Liver (tissue), 9 donors: ENCODE results near the gene EBF4. TPM values are rescaled to one million over a fixed set of nuclear protein-coding genes. Genes with fewer than 3 reads are reported as not detected.
A peak's percentile ranks its signal among the peaks of the same experiment; 100 is the strongest.
"Not testable (repeated sequence)": the region's sequence is repeated elsewhere in the genome, so short reads cannot be mapped to it uniquely, and the experiment has no call there.

Experiments
- DNase-seq: peaks from one replicate; pipeline ENCODE4 v3.0.0-alpha.2; 2017; ENCODE audit warnings: low spot score
- H3K27ac ChIP-seq, 2 donors: one replicate each; pipeline ENCODE4 v1.7.0; 2013; ENCODE audit warnings: inconsistent platforms in 2 of 2, low read length in 2 of 2, control low read depth in 1 of 2, low read depth in 1 of 2, mild to moderate bottlenecking in 1 of 2
- H3K27me3 ChIP-seq, 4 donors: one replicate each; pipeline versions ENCODE4 v1.6.1 to v1.7.0; 2013; ENCODE audit warnings: low read length in 3 of 4, inconsistent platforms in 1 of 4, mild to moderate bottlenecking in 1 of 4, moderate library complexity in 1 of 4; ENCODE audit not compliant: control insufficient read depth in 4 of 4, insufficient read depth in 4 of 4
- H3K36me3 ChIP-seq, 4 donors: one replicate each; pipeline versions ENCODE4 v1.6.1 to v1.7.0; 2013; ENCODE audit warnings: low read length in 3 of 4, mild to moderate bottlenecking in 3 of 4, low read depth in 1 of 4, moderate library complexity in 1 of 4; ENCODE audit not compliant: control insufficient read depth in 4 of 4, insufficient read depth in 3 of 4
- H3K4me1 ChIP-seq, 4 donors: one replicate each; pipeline versions ENCODE4 v1.6.1 to v1.7.0; 2013; ENCODE audit warnings: low read length in 3 of 4, mild to moderate bottlenecking in 3 of 4, moderate library complexity in 1 of 4; ENCODE audit not compliant: control insufficient read depth in 4 of 4, insufficient read depth in 4 of 4
- H3K4me3 ChIP-seq, 3 donors: one replicate each; pipeline versions ENCODE4 v1.6.1 to v1.7.0; 2013; ENCODE audit warnings: low read length in 3 of 3, control low read depth in 1 of 3, low read depth in 1 of 3, mild to moderate bottlenecking in 1 of 3
- H3K9ac ChIP-seq, 2 donors: one replicate each; pipeline ENCODE4 v1.7.0; 2013; ENCODE audit warnings: low read length in 2 of 2, mild to moderate bottlenecking in 2 of 2, moderate library complexity in 2 of 2, control low read depth in 1 of 2, low read depth in 1 of 2
- H3K9me3 ChIP-seq, 4 donors: one replicate each; pipeline versions ENCODE4 v1.6.1 to v1.7.0; 2013; ENCODE audit warnings: low read length in 3 of 4; ENCODE audit not compliant: control insufficient read depth in 4 of 4
- CTCF ChIP-seq: fragments of 150-350 bp; IDR thresholded peaks from 2 replicates; pipeline ENCODE4 v1.5.1; 2017; ENCODE audit warnings: improper control_type of control experiment, low read depth, low read length; ENCODE audit not compliant: missing input control
- EGR1 ChIP-seq, 2 donors: IDR thresholded peaks; 2 replicates each; pipeline ENCODE4 v1.6.1; 2016 to 2018; ENCODE audit warnings: antibody characterized with exemption in 2 of 2, low read depth in 2 of 2
- FOXA1 ChIP-seq: IDR thresholded peaks from 2 replicates; pipeline ENCODE4 v1.6.1; 2016; ENCODE audit warnings: antibody characterized with exemption
- FOXA2 ChIP-seq: IDR thresholded peaks from 2 replicates; pipeline ENCODE4 v1.6.1; 2016; ENCODE audit warnings: antibody characterized with exemption
- GABPA ChIP-seq, 2 donors: IDR thresholded peaks in 1 of 2; conservative IDR thresholded peaks in 1 of 2; 2 replicates each; pipeline ENCODE4 v1.6.1; 2016; ENCODE audit warnings: antibody characterized with exemption in 2 of 2, mild to moderate bottlenecking in 1 of 2, moderate library complexity in 1 of 2
- HNF4A ChIP-seq, 2 donors: conservative IDR thresholded peaks; 2 replicates each; pipeline ENCODE4 v1.6.1; 2016; ENCODE audit warnings: antibody characterized with exemption in 2 of 2, mild to moderate bottlenecking in 2 of 2
- HNF4G ChIP-seq: IDR thresholded peaks from 2 replicates; pipeline ENCODE4 v1.6.1; 2016; ENCODE audit warnings: antibody characterized with exemption
- JUND ChIP-seq, 2 donors: IDR thresholded peaks; 2 replicates each; pipeline ENCODE4 v1.6.1; 2016; ENCODE audit warnings: antibody characterized with exemption in 2 of 2
- RAD21 ChIP-seq, 2 donors: IDR thresholded peaks; 2 replicates each; pipeline ENCODE4 v1.6.1; 2016; ENCODE audit warnings: antibody characterized with exemption in 2 of 2, mild to moderate bottlenecking in 2 of 2
- SP1 ChIP-seq: IDR thresholded peaks from 2 replicates; pipeline ENCODE4 v1.6.1; 2018; ENCODE audit warnings: antibody characterized with exemption, mild to moderate bottlenecking
- YY1 ChIP-seq: IDR thresholded peaks from 2 replicates; pipeline ENCODE4 v1.6.1; 2016; ENCODE audit warnings: antibody characterized with exemption, mild to moderate bottlenecking
- WGBS: extraction: QIAGEN DNeasy Blood & Tissue Kit; methylation state at CpG from one replicate; pipeline ENCODE4 v1.1.7; 2013; 5-methylcytosine and 5-hydroxymethylcytosine counted together
- polyA plus RNA-seq, 2 donors: library from polyadenylated mRNA; stranded (reverse) in 1 of 2; unstranded in 1 of 2; fragments of 200-250 nt in 1 of 2; fragments of >200 nt in 1 of 2; fragmentation: Nextera tagmentation in 1 of 2; extraction: Ambion mirVana in 1 of 2; gene quantifications; one replicate each; pipeline versions ENCODE4 v1.2.1 to v1.2.3, GENCODE V29; 2013 to 2015
- total RNA-seq, 2 donors: library from RNA; depleted of rRNA; stranded (reverse); fragments of >200 nt; gene quantifications; one replicate each; pipeline ENCODE4 v1.2.3, GENCODE V29; 2014
- TF ChIP-seq, protein P1 (sequence below): IDR thresholded peaks from 2 replicates; pipeline ENCODE4 v1.6.1; 2016; ENCODE audit warnings: antibody characterized with exemption, mild to moderate bottlenecking
- TF ChIP-seq, protein P2 (sequence below): IDR thresholded peaks from 2 replicates; pipeline ENCODE4 v1.6.1; 2016; ENCODE audit warnings: antibody characterized with exemption
- TF ChIP-seq, protein P3 (sequence below): IDR thresholded peaks from 2 replicates; pipeline ENCODE4 v1.6.1; 2016; ENCODE audit warnings: antibody characterized with exemption
- donor health status: healthy.
- donor health status: healthy.
- donor health status: healthy.
- donor health status: healthy.
- donor health status: healthy.

Gene EBF4
- total and polyA plus RNA-seq, 4 donors = 2.3 to 4.0 (median 2.9) TPM

GRCh38 chr20:2768632-2769015 is 76.0 kb downstream of the EBF4 start:
- Histone ChIP-seq H3K4me1 (peaks cover 1 to 11% (median 5%) of the 10 kb centered on the region in 4 donors), H3K36me3 (no peaks in the 10 kb centered on the region), H3K9me3 (no peaks in the 10 kb centered on the region), H3K27ac (no peak overlapping the region), H3K27me3 (no peaks in the 10 kb centered on the region), H3K4me3 (no peak overlapping the region), H3K9ac (no peak overlapping the region)
- no peak for TF ChIP-seq FOXA2
- TF ChIP-seq EGR1 (IDR thresholded peaks at IDR 0.05; ENCODE audit: low read depth in 2 of 2) = no peak
- TF ChIP-seq HNF4A (conservative IDR thresholded peaks at IDR 0.05) = no peak
- TF ChIP-seq, protein P1, sequence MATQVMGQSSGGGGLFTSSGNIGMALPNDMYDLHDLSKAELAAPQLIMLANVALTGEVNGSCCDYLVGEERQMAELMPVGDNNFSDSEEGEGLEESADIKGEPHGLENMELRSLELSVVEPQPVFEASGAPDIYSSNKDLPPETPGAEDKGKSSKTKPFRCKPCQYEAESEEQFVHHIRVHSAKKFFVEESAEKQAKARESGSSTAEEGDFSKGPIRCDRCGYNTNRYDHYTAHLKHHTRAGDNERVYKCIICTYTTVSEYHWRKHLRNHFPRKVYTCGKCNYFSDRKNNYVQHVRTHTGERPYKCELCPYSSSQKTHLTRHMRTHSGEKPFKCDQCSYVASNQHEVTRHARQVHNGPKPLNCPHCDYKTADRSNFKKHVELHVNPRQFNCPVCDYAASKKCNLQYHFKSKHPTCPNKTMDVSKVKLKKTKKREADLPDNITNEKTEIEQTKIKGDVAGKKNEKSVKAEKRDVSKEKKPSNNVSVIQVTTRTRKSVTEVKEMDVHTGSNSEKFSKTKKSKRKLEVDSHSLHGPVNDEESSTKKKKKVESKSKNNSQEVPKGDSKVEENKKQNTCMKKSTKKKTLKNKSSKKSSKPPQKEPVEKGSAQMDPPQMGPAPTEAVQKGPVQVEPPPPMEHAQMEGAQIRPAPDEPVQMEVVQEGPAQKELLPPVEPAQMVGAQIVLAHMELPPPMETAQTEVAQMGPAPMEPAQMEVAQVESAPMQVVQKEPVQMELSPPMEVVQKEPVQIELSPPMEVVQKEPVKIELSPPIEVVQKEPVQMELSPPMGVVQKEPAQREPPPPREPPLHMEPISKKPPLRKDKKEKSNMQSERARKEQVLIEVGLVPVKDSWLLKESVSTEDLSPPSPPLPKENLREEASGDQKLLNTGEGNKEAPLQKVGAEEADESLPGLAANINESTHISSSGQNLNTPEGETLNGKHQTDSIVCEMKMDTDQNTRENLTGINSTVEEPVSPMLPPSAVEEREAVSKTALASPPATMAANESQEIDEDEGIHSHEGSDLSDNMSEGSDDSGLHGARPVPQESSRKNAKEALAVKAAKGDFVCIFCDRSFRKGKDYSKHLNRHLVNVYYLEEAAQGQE = no peak
- TF ChIP-seq FOXA1 = no peak
- TF ChIP-seq, protein P2, sequence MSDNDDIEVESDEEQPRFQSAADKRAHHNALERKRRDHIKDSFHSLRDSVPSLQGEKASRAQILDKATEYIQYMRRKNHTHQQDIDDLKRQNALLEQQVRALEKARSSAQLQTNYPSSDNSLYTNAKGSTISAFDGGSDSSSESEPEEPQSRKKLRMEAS = no peak
- peak; percentile 1 for TF ChIP-seq YY1
- no peak for TF ChIP-seq SP1
- DNase-seq = no peak
- WGBS = 70% methylated on average over 5 of the region's 5 CpGs

DNA sequence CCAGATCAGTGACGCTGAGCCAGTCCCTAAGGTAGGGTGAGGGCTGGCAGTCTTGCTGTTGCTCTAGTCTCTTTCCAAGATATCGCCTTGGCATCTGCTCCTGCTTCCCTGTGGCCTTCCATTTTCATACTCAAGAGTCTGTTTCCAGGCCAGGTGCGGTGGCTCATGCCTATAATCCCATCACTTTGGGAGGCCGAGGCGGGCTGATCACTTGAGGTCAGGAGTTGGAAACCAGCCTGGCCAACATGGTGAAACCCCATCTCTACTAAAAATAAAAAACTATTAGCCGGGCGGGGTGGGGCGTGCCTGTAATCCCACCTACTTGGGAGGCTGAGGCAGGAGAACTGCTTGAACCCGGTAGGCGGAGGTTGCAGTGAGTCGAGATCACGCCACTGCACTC is 77.5 kb downstream of the EBF4 start:
- DNase-seq, H3K27ac ChIP-seq, H3K9ac ChIP-seq, H3K27me3 ChIP-seq, H3K4me3 ChIP-seq, H3K36me3 ChIP-seq, H3K9me3 ChIP-seq: not testable (repeated sequence)
- peaks cover 1 to 11% (median 5%) of the 10 kb centered on the region in 4 donors for H3K4me1 ChIP-seq
- 97% methylated on average over 12 of the region's 12 CpGs for WGBS

- no peak for TF ChIP-seq RAD21 (IDR thresholded peaks at IDR 0.05)
- TF ChIP-seq, protein P3, sequence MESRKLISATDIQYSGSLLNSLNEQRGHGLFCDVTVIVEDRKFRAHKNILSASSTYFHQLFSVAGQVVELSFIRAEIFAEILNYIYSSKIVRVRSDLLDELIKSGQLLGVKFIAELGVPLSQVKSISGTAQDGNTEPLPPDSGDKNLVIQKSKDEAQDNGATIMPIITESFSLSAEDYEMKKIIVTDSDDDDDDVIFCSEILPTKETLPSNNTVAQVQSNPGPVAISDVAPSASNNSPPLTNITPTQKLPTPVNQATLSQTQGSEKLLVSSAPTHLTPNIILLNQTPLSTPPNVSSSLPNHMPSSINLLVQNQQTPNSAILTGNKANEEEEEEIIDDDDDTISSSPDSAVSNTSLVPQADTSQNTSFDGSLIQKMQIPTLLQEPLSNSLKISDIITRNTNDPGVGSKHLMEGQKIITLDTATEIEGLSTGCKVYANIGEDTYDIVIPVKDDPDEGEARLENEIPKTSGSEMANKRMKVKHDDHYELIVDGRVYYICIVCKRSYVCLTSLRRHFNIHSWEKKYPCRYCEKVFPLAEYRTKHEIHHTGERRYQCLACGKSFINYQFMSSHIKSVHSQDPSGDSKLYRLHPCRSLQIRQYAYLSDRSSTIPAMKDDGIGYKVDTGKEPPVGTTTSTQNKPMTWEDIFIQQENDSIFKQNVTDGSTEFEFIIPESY = no peak
- TF ChIP-seq FOXA1 = no peak
- TF ChIP-seq HNF4A (conservative IDR thresholded peaks at IDR 0.05) = no peak
- no peak for TF ChIP-seq SP1
- no peak for TF ChIP-seq FOXA2
- TF ChIP-seq CTCF = no peak
- TF ChIP-seq, protein P2 = no peak
- TF ChIP-seq JUND (IDR thresholded peaks at IDR 0.05) = no peak
- TF ChIP-seq HNF4G = no peak
- no peak for TF ChIP-seq GABPA (IDR thresholded peaks at IDR 0.05 in 1 of 2, conservative IDR thresholded peaks at IDR 0.05 in 1 of 2)
- DNase-seq = no peak
- H3K27me3 ChIP-seq = no peaks in the 10 kb centered on the region
- H3K27ac ChIP-seq = no peak overlapping the region
- peaks cover 1 to 11% (median 5%) of the 10 kb centered on the region in 4 donors for H3K4me1 ChIP-seq
- H3K9ac ChIP-seq = no peak overlapping the region
- H3K9me3 ChIP-seq = peaks cover 0 to 10% (median 2%) of the 10 kb centered on the region in 4 donors
- WGBS = 62% methylated on average over 12 of the region's 12 CpGs
- no peaks in the 10 kb centered on the region for H3K36me3 ChIP-seq
- H3K4me3 ChIP-seq = no peak overlapping the region
These were observed 79.1 kb downstream of the EBF4 start for GRCh38 chr20:2771631-2772080.
